ENCODE data around the gene TPP1. TPM values are rescaled to one million over a fixed set of nuclear protein-coding genes. Genes with fewer than 3 reads are reported as not detected.

TPP1 gene
- polyA plus RNA-seq, 1 donor: 33.7 TPM

DNA sequence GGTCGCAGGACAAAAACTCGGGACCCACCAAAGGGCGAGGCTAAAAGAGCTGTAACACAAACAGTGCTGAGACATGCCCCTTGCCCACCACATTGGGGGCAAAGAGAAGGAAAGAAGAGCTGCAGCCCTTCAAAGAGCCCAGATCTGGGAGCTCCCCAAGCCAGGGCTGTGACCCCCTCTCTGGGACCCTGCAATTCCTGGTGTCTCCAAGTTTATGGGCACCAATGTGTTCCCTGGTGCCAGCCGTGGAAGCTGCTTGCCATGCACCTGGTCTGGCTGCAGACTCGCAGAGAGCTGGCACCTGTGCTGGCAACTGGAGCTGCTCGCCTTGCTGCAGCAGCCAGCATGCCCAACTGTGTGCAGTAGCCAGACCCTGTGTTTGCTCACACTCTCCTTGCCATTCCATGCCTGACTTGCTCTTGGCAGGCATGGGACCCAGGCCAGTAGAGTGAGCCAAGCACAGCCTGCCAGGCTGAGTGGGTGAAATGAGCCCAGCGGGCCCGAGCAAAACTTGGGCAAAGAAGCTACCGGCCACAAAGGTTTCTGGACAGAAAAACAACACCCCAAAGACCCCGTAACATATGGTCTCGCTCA, 31.8 kb downstream of the TPP1 start:
- no peak for DNase-seq (ENCODE audit: low read depth)

GRCh38 chr11:6586434-6587359, 32.5 kb downstream of the TPP1 start:
- no peak for DNase-seq (ENCODE audit: low read depth)

- no peak for DNase-seq (ENCODE audit: low read depth)
These were observed 34.7 kb downstream of the TPP1 start for GRCh38 chr11:6584528-6584927.

GRCh38 chr11:6583584-6583983, 35.6 kb downstream of the TPP1 start:
- DNase-seq (ENCODE audit: low read depth): no peak

GRCh38 chr11:6579681-6580080, 39.5 kb downstream of the TPP1 start:
- no peak for DNase-seq (ENCODE audit: low read depth)

DNA sequence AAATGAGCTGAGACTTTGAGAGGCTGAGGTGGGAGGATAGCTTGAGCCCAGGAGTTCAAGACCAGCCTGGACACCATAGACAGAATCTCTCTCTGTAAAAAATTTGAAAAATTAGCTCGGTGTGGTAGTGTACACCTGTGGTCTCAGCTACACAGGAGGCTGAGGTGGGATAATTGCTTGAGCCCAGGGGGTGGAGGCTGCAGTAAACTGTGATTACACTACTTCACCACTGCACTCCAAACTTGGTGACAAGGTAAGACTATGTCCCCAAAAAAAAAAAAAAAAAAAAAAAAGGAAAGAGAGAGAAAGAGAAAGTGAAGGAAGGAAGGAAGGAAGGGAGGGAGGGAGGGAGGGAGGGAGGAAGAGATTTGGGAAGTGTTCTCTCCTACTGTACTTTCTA, 41.1 kb downstream of the TPP1 start:
- no peak for DNase-seq (ENCODE audit: low read depth)

- DNase-seq (ENCODE audit: low read depth): no peak
These were observed 42.5 kb downstream of the TPP1 start for GRCh38 chr11:6576471-6577373.

DNA sequence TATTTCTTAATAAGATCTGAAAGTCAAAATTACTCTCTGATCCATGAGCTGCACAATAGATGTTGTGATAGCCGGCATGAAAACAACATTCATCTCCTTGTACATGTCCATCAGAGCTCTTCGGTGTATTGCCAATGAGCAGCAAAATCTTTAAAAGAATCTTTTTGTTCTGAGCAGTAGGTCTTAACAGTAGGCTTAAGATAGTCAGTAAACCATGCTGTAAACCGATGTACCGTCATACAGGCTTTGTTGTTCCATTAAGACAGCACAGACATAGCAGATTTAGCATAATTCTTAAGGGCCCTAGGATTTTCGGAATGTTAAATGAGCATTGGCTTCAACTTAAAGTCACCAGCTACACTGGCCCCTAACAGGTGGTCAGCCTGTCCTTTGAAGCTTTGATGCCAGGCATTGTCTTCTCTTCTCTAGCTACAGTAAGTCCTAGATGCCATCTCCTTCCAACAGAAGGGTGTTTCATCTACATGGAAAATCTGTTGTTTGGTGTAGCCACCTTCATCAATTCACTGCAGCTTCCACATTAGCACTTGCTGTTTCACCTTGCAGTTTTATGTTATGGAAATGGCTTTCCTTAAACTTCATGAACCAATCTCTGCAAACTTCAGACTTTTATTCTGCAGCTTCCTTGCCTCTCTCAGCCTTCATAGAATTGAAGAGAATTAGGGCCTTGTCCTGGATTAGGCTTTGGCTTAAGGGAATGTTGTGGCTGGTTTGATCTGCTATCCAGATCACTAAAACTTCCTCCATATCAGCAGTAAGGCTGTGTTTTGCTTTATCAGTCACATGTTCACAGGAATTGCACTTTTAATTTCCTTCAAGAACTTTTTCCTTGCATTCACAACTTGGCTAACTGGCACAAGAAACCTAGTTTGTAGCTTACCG, 44.2 kb downstream of the TPP1 start:
- DNase-seq (ENCODE audit: low read depth): no peak

DNA sequence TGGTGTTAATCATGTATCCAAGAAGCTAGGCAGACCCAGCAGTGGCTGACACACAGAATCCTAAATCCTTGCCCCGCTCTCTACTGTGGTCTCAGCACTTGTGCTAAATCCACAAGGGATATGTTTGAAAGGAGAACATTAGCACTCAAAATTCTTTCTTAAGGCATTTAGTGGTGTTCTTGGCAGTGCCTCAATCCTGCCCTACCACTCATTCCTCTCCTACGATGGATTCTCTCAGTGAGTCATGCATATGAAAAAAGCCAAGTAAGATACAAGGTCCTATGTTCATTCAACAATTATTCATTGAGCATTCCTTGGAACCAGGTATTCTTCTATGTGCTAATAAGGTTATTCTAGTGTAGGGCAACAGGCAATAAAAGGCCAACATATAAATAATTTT, 47.0 kb downstream of the TPP1 start:
- no peak for DNase-seq (ENCODE audit: low read depth)

GRCh38 chr11:6571434-6572008, 47.7 kb downstream of the TPP1 start:
- DNase-seq (ENCODE audit: low read depth): no peak

DNA sequence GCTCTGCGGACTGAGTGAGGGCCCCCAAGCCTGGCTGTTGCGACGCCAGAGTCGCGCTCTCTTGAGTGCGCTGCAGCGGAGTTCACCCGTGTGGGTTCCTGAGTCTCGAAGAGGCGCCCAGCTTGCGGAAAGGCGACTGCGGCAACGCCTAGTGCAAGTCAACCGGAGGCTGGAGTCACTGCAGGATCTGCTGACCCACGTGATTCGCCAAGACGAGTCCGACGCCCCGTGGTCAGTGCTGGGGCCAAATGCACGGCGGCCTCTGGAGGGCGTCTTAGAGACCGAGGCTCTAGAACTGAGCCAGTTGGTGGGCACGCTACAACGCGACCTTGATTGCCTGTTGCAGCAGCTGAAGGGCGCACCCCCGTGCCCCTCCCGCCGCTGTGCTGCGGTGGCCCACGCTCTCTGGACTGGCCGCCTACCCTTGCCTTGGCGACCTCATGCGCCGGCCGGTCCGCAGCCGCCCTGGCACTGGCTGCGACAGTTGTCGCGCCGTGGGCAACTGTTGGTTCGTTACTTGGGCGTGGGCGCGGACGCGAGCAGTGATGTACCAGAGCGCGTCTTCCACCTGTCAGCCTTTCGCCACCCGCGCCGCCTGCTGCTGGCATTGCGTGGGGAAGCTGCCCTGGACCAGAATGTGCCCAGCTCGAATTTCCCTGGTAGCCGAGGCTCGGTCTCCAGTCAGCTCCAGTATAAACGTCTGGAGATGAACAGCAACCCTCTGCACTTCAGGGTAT, 48.4 kb downstream of the TPP1 start:
- DNase-seq (ENCODE audit: low read depth): no peak

- DNase-seq (ENCODE audit: low read depth): no peak
These were observed 49.5 kb downstream of the TPP1 start for GRCh38 chr11:6569706-6570105.

DNA sequence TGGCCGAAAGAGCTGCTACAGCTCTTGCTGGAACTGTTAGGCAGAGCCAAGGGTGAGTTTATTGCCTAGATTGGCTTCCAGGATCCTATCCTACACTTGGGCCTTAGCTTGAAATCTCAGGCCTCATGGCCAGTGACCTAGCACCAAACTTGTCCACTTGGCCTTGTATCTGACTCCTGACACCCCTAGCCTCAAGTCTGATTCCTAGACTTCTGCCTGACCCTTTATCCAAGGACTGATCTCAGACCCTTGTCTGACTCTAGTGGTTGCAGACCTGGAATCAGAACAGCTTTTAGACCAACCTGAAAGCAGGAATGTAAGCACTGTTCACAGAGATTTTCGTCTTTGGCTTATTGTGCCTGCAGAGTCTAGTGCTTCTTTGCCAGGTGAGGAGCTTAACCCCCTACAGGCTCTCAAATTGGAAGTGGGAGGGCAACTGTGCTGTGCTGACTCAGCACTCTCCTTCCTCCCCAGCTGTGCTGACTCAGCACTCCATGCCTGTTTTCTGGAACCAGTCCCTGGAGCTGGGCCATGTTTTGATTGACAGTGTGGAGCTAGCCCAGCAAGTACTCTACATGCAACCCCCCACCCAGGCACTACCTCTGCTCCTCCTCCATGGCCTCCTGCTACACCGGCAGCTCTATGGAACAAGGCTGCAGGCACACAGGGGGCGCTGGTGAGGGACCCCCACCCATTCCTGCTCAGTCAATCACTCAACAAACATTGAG, 50.9 kb downstream of the TPP1 start:
- peak; percentile 28 for DNase-seq (ENCODE audit: low read depth)

DNA sequence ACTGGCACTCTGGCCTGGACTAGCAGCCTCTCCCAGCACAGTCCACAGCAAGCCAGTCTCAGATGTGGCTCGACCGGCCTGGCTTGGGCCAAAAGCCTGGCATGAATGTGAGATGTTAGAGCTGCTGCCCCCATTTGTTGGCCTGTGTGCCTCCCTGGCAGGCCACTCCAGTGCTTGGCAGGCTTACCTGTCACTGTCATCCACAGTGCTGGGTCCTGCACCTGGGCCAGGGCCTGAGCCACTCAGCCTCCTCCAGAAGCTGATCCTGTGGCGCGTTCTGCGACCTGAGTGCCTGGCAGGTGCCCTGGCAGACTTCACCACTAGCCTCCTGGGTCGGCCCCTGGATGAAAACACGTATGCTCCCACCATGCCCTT, 51.9 kb downstream of the TPP1 start:
- DNase-seq (ENCODE audit: low read depth): no peak

DNA sequence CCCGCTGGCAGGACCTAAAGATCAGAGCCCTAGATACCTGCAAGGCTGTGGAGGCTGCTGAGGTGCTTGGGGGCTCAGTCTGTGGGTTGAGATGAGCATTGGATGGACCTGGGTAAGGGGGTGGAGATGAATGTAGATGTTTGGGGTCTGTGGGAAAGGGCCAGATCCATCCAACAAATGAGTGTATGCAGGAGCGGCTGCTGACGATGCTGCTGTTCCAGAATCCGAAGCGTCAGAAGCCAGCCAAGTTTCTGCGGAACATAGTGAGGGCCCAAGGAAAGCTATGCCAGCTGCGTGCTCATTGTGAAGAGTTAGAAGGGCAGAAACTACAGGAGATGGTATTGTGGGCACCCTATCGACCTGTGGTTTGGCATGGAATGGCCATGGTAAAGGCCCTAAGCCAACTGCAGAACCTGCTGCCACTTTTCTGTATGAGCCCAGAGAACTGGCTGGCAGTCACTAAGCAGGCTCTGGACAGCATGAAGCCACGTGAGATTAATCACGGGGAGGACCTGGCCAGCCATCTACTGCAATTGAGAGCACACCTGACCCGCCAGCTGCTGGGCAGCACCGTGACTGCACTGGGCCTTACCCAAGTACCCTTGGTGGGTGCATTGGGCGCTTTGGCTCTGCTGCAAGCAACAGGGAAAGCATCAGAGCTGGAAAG, 52.4 kb downstream of the TPP1 start:
- no peak for DNase-seq (ENCODE audit: low read depth)

DNA sequence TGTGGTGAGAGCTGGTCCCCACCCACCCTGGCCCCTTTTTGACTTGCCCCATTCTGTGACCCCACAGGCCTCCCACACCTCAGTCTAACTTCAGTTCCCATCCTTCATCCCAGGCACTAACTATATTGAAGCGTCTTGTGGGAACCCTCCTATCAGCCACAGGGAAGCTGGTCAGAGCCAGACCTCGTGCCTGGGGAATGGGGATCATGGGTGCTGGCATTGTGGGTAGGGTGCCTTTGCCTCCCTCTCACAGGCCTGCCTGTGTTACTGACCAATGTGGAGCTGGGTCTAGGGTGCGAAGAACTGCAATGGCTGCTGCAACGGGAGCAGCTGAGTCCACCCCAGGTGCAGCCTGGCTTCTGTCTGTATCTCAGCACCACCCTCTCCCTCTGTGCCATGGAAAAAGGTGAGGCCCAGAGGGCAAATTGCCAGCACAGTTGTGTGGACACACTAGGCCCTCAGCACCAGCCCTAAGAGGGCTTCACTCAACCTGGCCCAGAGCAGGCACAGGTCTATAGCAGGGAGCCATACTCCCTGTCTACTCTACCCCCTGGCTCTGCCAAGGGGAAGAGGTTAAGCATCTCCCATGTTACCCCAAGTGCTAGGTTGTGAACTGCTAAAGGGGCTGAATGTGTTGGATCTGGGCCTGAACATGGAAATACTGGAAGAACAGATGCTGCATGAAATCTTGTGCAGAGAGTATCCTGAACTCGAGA, 53.1 kb downstream of the TPP1 start:
- no peak for DNase-seq (ENCODE audit: low read depth)

- DNase-seq (ENCODE audit: low read depth): no peak
These were observed 53.9 kb downstream of the TPP1 start for GRCh38 chr11:6565325-6565724.

DNA sequence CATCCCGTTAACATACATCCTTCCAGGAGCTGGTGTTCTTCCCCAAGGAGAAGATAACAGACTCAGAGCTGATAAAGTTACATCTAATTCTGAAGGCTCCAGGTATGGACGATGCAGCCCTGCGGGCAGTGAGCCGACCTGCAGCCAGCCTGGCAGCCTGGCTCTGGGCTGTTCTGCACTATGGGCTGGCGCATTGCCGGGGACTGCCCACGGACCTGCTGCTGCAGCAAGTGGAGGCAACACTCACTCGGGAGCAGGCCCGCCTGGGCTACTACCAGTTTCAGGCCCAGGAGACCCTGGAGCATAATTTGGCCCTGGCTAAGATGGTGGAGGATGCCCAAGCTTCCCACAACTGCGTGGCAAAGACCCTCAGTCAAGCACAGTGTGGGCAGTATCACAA, 55.6 kb downstream of the TPP1 start:
- no peak for DNase-seq (ENCODE audit: low read depth)

All from forelimb muscle (tissue), 1 donor.